Measurements from ENCODE around the gene RAB5B.
"Not testable (repeated sequence)": the region's sequence is repeated elsewhere in the genome, so short reads cannot be mapped to it uniquely, and the experiment has no call there.

RAB5B gene

DNA sequence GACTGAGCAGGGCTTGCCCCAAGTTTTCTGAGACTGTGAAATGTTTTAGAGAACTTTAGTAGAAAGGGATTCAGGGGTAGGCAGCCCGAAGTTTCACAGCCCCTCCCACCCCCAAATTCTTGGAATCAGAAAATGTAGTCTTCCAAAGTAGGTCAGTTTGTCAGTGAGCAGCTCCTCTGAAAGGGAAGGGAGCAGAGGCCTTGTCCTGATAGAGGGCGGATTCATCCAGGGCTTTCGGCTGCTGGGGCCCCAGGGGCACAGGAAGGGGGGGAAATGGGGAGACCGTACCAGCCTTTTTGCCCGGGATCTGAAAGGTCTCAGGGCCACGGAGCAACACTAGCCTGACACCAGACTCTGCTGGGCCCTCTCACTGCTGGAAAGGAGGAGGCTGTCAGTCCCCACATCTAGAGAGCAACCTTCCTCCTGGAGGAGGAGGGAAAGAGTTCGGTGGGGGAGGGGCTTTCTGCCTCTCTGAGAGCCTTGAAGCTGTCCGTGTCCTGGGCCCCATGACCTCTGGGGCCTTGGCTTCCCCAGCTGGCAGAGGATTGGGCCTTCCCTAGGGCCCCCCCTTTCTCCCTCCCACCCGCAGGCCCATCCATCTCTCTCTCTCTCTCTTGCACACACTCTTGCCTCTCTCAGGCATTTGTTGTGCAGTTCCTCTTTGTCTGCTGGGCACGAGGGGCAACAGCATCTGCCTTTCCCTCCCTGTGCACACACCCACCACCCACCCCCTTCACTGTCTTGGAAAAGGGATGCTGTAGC, 46.7 kb downstream of the RAB5B start, which contains the start of gene IKZF4:
TSS of gene IKZF4 (plus strand) at position 621 of the 762 bp plus-strand sequence. CDS start 451 bp downstream, outside the sequence.
- no peak for DNase-seq

DNA sequence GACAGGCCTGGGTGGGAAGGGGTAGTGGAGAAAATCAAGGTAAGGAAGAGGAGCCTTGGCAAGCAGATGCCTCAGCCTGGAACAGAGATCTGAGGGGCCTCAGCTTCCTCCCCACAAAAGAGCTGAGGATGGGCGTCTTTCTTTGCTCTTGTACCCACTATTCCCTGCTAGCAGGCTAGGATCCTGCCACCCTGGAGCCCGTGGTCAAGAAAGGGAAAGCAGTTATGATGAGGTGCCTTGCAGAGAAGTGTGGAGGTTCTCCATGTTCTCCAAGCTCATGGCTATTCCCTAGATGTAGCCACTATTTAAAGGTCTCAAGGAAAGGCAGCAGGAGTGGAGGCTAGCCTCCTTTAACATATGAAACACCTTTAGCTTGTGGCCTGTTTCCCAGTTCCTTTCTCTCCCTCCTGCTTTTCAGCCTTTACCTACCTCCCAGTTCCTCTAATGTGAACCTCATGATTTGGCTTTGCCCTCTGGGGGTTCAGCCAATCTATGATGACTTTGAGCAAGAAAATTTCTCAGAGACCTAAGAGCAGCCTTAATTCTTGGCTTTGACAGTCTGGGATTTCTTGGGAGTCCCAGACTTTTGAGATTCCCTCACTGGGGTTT, 48.1 kb downstream of the RAB5B start:
- no peak for DNase-seq

DNA sequence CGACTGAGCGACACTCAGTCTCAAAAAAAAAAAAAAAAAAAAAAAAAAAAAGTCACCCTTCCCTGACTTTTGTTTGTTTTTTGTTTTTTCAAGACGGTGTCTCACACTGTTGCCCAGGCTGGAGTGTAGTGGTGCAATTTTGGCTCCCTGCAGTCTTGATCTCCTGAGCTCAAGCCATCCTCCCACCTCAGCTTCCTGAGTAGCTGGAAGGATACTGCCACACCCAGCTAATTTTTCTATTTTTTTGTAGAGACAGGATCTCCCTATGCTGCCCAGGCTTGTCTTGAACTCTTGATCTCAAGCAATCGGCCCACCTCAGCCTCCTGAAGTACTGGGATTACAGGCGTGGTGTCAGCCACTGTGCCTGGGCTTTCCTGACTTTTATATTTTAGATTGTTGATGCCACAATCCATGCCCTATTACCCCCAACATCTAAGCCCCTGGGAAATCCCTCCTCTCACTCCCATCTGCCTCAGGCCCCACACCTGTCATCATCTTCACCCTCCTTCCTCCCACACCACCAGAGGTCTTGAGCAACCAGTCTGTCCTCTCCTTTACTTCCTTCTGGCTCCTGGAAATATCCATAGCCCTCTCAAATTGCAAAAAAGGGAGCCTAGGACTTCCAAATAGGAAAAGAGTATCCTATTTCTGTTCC, 54.8 kb downstream of the RAB5B start:
- DNase-seq, result no peak

DNA sequence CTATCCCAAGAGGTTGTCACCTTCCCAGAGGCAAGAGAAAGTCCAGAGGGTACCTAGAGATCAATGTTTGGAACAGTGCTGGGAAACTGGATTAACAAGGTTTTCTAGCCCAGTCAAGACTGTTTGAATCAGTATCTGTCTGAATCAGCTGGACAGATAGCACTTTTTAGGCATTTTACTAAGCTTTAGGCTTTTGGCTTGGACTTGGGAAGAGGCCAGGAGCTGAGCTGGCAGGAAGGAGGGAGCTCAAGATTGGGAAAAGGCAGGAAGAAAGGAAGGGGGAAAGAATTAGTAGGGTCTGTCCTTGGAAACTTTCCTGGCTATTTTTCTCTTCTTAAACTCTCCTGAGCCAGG, 55.3 kb downstream of the RAB5B start:
- DNase-seq, result no peak

DNA sequence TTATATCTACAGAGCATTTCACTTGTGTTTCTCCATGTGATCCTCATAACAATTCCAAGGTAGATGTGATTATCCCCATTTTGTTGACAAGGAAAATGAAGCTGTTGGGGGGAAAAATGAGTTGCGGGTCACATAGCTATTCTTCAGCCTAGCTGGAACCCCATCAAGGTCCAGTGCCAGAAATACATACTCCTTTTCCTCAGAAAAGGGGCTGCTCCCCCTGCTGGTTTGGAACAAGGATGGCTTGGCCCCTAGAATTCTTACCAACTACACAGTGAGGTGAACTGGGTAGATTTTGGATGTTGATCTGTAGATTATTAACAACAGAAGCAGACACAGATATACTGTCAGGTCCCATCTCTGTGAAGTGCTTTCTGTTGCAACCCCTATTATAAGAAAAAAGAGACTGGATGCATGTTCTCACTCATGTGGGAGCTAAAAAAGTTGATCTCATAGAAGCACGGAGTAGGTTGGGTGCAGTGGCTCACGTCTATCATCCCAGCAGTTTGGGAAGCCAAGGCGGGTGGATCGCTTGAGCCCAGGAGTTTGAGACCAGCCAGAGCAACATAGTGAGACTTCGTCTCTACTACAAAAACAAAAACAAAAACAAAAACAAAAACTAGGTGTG, 55.9 kb downstream of the RAB5B start:
- peak; percentile 74 for DNase-seq

DNA sequence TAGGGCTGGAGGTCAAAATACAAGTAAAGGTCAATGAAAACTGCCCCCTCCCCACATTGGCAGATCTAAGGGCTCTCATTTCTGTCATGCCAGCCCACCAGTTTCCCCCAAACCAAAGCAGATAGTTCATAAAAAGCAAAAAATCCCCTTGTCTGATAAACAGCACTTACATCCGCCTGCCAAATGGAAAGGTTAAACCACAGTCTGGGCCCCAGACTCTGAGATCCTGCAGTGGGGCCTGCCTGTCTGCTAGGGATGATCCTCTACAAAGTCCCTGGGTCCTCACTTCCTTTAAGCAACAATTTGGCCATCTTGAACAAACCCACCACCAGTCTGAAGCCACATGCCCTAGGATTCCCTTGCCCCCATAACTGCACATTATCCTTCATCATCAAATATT, 58.1 kb downstream of the RAB5B start:
- DNase-seq, result no peak

DNA sequence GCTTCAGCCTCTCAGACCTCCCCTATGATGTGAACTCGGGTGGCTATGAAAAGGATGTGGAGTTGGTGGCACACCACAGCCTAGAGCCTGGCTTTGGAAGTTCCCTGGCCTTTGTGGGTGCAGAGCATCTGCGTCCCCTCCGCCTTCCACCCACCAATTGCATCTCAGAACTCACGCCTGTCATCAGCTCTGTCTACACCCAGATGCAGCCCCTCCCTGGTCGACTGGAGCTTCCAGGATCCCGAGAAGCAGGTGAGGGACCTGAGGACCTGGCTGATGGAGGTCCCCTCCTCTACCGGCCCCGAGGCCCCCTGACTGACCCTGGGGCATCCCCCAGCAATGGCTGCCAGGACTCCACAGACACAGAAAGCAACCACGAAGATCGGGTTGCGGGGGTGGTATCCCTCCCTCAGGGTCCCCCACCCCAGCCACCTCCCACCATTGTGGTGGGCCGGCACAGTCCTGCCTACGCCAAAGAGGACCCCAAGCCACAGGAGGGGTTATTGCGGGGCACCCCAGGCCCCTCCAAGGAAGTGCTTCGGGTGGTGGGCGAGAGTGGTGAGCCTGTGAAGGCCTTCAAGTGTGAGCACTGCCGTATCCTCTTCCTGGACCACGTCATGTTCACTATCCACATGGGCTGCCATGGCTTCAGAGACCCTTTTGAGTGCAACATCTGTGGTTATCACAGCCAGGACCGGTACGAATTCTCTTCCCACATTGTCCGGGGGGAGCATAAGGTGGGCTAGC, 60.9 kb downstream of the RAB5B start:
- DNase-seq, result no peak

DNA sequence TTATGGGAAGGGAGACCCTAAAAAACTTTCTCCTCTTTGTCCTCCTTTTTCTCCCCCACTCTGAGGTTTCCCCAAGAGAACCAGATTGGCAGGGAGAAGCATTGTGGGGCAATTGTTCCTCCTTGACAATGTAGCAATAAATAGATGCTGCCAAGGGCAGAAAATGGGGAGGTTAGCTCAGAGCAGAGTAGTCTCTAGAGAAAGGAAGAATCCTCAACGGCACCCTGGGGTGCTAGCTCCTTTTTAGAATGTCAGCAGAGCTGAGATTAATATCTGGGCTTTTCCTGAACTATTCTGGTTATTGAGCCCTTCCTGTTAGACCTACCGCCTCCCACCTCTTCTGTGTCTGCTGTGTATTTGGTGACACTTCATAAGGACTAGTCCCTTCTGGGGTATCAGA, 63.3 kb downstream of the RAB5B start:
- DNase-seq, result no peak

DNA sequence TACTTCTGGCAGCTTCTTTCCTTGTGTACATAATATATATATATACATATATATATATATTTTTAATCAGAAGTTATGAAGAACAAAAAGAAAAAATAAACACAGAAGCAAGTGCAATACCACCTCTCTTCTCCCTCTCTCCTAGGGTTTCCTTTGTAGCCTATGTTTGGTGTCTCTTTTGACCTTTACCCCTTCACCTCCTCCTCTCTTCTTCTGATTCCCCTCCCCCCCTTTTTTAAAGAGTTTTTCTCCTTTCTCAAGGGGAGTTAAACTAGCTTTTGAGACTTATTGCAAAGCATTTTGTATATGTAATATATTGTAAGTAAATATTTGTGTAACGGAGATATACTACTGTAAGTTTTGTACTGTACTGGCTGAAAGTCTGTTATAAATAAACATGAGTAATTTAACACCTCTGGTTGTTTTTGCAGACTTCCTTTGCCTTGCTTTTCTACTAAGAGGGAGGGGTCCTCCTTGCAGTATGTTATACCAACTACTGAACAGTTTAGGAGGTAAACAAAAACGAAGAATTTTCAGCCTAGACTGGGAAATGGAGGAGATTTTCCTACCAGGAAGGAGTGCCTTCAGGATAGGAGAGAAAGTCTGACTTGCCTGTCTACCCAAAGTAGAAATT, 64.3 kb downstream of the RAB5B start:
- DNase-seq, result no peak

DNA sequence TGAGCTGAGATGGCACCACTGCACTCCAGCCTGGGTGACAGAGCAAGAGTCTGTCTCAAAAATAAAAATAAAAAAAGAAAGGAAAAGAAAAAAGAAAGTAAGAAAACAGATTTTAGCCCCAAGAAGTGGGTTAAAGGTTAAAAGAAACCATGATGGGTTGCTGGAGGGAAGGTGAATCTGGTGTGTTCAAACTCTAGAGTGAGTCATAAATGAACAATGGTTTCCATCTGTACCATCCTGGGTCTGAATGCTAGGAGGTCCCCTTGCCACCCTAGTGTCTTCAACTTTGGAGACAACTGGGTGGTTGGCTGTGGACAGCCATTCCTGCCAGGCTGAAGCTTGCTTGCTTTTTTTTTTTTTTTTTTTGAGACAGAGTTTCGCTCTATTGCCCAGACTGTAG, 66.3 kb downstream of the RAB5B start:
- DNase-seq, result no peak

DNA sequence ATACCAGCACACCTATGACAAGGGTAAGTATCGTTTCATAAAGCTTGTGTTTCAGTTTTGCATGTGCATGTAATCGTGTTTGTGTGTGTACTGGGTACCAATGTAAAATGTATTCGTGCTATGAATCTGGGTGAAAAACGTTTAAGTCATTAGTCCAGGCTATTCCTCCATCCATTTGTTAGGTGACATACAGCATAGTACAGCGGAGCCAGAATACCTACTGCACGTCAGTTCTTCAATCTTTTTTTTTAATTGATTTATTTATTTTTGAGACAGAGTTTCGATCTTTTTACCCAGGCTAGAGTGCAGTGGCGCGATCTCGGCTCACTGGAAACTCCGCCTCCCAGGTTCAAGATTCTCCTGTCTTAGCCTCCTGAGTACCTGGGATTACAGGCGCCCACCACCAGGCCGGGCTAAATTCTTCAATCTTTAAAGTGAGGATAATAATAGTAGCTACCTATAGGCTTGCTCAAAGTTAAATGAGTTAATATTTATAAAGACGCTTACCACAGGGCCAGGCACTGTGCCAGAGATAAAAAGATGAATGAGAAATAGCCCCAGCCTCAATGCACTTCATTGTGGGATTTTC, 67.2 kb downstream of the RAB5B start:
- DNase-seq, result no peak

DNA sequence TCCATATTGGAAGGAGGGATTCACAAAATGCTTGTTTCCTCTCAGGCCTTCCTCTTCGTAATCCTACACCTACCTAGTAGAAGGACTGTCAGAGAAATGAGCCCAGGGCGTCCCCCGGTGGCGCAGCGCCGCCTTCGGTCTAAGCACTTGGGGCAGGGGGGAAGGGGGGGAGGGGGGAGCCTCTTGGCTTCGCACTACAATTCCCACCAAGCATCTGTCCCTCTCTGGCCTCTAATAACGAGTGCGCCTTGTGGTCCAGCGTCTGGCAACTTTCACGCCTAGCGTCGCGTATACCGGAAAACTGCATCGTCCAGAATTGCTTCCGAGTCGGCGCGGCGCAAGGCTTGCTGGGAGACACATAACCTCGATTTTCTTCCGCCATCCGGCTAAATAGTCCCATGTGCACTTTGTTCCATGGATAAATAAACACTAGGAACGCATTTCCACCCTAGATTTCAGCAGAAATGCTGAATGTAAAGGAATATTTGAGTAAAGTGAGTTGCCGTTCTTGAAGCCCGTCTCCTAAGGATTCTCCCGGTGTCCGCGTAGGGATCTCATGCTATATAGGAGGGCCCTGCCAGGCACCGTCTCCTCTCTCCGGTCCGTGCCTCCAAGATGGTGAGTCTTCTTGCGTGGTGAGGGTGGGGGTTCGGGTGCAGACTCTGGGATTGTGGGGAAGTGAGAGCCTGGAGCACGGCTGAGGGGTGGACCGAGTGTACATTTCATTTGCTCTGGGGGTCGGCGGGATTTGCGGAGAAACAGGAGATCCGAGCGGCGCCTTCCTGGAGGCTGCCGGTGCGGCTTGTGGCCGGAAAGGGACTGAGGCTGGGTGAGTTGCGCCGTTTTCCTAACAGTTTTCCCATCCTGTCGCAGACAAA, 67.9 kb downstream of the RAB5B start, which contains the start of gene RPS26:
TSS of gene RPS26 (plus strand) at position 367 of the 878 bp plus-strand sequence. CDS start at position 616, 249 bp downstream.
- DNase-seq, result peak; percentile 99

DNA sequence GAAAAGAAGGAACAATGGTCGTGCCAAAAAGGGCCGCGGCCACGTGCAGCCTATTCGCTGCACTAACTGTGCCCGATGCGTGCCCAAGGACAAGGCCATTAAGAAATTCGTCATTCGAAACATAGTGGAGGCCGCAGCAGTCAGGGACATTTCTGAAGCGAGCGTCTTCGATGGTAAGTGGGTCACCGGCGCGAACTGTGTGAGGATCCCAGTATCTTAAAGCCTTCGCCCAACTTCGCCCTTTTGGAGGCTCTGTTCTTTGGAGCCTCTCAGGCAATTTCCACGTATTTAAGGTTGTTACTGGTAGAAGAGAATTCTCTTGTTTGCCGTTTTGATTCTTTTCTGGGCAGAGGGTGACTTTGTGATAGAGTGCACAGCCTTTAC, 68.5 kb downstream of the RAB5B start:
- not testable (repeated sequence) for DNase-seq

DNA sequence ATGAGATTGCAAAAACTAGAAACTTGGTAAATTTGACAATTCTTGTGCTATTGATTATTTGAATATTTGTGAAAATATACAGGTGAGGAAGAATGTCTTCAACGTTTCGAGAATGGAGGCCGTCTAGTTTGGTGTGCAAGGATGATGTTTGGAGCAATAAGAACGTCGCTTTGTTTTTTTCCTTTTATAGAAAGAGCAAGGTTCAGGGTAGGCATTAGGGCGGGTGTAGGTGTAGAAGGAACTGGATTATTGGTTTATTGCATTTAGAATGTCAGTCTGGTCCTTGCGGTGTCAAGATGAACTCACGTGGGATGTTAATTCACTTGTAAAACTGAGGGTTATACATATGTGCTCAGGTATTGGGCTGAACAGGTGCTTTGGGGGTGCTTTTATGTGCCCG, 69.0 kb downstream of the RAB5B start:
- DNase-seq, result no peak

Measured in RPMI8226 (cell line).